Stimulated activated CD4-positive, alpha-beta T cell treated with anti-CD3 and anti-CD28 coated beads, Interleukin-1b, Interleukin-23, amount 100 ng/mL, for 48 hours (primary cell): ENCODE results near the gene ORAI1.
"Not testable (repeated sequence)": the region's sequence is repeated elsewhere in the genome, so short reads cannot be mapped to it uniquely, and the experiment has no call there.

Experiments used
- DNase-seq: peaks from one replicate; pipeline ENCODE4 v3.0.0-alpha.2; 2020

ORAI1 gene

DNA sequence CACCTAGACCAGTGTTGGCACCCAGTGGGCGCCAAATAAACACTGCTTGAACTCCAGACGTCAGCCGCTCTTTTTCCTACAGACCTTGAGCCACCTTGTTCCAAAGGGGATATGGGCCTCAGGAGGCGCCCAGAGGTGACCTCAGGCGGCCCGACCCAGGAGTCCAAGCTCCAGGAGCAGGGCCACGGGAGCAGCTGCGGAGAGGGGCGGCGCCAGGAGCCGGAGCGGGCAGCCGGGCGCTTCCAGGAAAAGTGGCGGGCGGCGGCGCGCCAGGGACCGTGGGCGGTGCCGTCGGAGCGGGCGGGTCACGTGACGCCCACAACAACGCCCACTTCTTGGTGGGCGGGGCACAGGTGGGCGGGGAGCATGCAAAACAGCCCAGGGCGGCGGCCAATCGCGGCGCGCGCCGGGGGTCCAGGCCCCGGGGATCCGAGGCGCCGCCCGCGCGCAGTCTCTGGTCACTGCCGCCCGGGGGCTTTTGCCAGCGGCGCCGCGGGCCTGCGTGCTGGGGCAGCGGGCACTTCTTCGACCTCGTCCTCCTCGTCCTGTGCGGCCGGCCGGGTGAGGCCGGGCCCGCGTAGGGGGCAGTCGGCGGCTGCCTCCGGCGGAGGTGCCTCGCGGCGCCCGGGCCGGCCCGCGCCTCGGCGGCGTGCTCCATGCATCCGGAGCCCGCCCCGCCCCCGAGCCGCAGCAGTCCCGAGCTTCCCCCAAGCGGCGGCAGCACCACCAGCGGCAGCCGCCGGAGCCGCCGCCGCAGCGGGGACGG lies at the start of gene ORAI1:
ORAI1 (plus strand) TSS at position 444 of the 766 bp plus-strand sequence.
- peak; percentile 94 for DNase-seq

DNA sequence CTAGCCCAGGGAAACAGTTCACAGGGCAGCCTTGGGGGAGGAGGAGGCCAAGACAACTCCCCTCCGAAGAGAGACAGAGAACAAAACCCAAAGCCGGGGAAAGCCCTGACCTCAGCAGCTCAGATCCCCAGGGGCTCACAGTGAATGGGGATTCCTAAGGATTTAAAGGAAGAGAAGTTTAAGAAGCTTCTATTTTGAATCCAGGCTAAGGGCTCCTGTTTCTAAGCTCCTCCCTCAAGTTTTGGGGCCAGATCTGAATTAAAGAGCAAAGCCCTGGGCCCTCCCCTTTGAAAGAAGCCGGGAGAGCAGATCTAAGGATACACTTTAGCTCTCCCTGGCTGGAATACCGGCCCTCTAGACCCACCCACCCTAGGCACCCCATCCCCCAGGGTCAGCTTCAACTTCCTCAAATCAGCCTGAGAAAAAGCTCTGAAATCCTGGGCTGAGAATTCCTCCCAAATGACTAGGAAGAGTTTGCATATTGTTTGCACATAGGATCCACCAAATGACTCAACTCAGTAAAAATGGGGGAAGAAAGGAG lies 49.4 kb upstream of the ORAI1 start:
- DNase-seq = no peak

DNA sequence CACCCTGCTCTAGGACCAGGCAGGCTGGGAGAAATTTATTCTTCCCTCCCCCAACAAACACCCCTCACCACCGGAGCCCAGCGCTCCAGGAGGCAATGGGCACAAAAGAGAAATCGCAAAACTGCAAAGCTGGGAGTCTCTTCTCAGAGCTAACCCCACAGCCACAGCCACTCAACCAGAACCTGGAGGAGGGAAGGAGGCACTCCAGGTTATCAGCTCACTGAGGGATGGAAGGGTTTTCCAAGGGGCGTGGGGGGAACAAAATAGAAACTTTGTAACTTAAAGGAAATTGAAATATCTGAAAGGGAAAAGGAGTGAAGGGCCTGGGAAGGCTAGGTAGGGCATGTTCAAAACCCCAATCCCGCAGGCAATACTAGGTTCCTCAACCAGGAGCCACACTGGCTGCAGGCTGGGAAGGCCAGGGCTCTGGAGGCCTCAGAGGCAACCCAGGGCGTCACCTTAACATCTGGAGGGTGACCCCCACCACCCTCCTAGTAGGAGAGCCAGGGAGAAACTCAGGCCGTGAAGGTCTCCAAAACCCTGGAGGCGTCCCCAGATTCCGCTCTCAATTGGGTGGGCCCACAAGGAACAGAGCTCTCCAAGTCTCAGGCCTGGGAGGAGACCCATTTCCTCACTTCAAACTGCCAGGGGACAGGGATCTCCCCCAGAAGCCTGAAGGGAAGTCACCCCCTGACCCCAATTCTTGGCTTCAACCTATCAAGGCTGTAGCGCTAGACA lies 48.7 kb upstream of the ORAI1 start:
- DNase-seq = no peak

DNA sequence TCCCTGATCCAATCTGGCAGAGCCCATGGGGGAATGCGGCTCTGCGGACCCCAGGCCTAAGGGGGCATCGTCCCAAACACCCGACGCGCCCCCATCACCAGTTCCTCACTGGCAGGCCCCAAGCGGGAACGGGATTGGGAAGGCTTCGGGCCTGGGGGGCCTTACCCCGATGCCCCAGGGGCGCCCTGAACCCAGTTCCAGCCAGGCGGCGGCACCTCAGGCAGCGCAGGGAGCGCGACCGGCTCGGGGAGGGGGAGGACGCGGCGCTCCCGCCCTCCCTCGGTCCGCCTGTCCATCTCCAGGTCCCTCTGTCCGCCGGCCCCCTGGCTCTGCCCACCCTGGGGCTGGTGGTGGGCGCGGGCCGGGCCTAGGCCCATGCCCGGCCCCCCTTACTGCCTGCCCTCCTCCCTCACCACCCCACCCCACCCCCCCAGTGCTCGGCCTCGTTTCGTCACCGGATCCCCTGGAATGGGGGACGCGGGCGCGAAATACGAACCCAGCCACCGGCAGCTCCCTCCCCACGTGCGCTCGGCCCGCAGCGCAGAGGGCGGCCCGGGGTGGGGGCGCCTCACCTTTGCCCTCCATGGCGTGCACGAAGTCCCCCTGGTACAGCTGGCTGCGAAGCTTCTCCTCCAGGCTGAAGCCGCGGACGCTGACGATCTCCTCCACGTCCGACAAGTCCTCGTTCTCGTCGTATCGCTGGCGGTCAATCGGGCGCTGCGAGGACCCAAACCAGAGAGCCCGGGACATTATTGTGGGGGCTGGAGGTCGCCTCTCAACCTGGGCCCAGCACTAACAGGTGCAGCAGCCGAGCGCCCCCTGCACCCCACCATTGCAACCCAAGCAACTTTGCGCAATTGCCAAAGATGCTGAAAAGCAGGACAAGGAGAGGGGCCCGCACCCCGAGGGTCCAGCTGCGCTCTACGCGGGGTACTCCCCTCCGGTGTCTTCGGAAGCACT lies 47.8 kb upstream of the ORAI1 start:
- no peak for DNase-seq

DNA sequence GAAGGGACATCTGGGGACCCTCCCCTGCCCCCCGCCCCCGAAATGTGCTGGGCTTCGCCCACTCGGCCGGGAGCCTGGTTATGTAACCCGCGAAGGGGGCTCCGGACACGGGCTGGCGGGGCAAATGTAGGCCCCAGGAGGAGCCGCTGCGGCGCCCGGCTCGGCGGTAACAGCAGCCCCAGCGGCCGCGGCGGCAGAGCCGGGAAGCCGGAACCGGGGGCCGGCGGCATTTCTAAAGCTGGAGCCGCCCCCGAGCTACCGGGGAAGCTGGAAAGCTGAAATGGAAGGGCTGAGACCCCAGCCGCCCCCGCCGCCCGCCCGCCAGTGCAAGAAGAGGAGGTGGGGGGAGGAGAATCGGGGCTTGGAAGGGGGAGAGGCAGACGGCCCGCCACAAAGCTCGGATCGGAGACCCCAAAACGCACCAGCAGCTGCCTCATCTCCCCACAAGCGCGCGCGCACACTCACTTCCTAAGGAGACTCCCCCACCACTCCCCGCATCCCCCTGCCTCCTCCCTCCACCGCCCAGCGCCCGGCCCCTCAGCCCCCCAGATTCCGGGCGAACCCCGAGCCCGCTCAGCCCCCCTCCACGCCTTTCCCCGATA lies 47.0 kb upstream of the ORAI1 start:
- no peak for DNase-seq

DNA sequence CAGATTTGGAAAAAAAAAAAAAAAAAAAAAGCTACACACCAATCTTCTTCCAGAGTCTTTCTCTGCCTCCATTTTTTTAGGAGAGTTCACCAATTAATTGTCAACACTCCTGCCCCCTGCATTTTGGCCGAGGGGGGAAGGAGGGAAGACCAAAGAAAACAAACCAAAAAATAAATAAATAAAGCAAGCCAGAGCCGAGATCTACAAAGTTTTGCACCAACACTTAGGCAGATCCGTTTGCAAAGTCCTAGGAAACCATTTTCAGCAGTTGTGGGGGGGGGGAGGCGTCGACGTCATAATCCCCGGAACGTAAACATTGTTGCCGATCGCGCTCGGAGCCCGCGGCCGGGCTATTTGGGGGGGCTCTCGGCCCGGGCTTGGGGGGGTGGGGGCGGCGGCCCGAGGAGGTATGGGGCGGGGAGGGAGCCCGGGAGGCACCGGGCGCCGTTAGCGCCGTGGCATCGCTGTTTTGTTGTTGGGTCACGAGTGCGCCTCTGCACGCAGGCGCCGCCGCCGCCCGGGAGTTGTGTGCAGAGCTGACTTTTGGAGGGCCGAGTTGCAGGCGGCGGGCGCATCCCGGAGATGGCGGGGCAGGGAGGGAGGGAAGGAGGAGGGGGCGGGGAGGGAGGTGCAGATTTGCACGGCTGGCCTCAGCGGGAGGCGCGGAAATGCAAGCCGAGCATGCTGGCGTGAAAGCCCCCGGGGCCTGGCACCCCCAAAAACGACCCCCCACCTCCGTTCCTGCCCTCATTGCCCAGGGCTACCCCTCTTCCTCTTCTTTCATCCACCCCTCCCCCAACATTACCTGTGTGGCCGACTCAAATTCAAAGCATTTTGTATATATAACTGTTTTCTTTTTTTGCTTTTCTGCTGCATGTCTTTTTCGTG lies 46.1 kb upstream of the ORAI1 start:
- peak; percentile 70 for DNase-seq

DNA sequence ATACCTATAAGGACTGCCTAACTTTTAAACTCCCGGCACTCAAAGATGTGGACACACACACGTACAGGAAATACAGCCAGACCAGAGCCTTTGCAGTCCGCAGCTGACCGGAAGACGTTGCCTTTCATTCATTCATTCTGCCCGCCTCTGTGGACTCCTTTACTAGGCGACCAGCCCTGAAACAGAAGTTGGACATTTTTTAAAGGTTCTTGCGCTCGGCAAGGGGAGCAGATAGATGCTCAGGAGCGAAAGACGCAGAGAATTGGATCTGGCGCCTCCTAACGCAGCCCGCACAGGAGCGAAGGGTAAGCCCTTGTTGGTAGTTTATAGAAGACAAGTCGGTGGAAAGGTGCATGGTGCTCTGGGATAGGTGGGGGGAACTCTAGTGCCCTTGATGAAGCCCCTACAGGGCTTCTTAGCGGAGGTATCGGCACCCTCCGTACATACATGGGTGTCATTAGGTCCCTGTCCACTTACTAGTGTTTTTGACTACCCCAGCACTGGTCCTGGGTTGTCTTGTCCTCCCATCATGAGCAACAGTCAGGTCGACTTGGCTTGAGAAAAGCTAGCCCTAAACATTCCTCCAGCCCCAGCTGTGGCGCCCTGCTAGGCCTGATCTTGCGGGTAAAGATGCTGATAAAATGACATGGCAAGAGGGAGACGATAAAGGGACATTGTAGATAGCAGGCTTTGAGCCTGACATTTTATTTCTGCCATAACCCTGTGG lies 45.2 kb upstream of the ORAI1 start, which contains the start of gene KDM2B:
KDM2B (minus strand) TSS at position 65 of the 727 bp plus-strand sequence. CDS start 112 bp downstream, outside the sequence.
- no peak for DNase-seq

DNA sequence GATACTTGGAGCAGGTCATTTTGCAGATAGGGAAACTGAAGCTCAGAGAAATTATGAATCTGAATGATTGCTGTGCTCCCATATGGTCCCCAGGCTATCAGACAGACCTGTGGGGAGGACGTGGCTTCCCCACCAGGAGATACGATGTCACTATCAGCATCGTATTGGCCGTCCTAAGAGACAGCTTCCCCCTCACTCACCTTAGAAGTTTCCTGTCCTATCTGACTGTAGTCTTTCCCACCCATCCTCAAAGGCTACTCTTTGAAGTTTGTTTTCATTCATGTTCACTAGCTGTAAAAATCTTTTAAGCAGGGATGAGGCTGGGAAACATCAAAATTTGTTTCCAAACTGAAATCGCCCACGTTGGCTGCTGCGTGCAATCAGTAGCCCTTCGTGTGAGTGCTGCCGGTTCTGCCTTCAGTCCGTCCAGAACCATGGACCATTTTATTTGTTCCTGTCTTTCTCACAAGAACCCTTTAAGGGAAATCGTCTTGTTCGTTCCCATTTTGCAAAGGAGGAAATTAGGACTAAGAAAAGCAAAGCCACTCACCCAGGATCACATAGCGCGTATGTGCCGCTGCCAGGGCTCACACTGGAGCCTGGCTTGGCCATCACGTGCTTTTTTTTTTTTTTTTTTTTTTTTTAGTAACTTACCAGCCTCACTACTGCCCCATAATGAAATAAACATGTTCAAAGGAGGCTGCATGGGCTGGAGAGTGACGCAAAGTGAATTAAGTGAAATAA lies 44.5 kb upstream of the ORAI1 start:
- DNase-seq = no peak

DNA sequence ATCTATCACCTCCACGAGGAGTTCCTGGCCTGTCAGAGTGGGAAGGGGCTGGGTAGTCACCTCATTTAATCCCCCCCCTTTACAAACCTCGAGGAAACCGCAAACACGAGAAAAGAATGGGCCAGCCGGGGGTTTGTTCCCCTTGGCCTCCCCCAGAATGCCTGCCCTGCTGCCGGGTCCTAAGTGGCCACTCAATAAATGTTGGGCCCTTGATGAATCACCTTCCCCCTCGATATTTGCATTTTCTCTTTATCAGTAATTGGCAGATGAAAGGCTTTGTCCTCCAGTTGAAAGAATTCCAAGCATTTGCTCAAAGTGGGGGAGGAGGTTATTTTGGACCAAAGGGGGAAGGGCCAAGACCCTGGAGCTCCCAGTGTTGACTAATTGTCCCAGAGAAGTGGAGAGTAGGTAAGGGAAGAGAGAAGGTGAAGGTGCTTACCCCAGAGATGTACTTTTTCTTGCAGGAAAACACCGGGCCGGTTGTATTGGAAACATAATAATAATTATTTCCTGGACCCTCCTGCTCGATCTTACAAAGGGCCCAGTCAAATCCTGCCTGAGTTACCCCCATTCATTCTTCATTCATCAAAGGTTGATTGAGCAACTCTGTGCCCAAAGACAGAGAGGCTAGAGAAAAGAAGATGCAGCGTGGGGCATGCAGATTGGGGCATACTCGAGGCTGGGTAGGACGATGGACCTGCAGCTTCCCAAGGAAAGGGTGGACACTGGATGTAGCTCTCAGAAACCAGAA lies 43.6 kb upstream of the ORAI1 start:
- no peak for DNase-seq

DNA sequence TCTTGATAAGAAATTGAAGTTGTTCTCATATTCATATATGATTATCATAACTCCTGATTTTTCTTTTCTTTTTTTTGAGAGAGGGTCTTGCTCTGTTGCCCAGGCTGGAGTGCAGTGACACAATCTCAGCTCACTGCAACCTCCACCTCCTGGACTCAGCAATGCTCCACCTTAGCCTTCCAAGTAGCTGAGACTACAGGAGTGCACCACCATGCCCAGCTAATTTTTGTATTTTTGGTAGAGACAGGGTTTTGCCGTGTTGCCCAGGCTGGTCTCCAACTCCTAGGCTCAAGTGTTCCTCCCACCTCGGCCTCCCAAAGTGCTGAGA lies 43.0 kb upstream of the ORAI1 start:
- not testable (repeated sequence) for DNase-seq

DNA sequence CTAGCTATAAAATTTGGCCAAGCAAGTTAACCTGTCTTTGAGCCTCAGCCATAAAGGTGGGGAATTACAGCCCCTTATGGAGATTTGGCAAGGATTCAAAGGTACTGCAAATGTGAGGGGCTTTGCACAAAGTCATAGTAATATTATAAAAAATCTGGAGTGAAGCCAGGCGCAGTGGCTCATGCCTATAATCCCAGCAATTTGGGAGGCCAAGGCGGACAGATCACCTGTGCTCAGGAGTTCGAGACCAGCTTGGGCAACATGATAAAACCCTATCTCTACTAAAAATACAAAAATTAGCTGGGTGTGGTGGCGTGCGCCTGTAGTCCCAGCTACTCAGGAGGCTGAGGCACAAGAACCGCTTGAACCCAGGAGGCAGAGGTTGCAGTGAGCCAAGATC lies 41.4 kb upstream of the ORAI1 start:
- not testable (repeated sequence) for DNase-seq

DNA sequence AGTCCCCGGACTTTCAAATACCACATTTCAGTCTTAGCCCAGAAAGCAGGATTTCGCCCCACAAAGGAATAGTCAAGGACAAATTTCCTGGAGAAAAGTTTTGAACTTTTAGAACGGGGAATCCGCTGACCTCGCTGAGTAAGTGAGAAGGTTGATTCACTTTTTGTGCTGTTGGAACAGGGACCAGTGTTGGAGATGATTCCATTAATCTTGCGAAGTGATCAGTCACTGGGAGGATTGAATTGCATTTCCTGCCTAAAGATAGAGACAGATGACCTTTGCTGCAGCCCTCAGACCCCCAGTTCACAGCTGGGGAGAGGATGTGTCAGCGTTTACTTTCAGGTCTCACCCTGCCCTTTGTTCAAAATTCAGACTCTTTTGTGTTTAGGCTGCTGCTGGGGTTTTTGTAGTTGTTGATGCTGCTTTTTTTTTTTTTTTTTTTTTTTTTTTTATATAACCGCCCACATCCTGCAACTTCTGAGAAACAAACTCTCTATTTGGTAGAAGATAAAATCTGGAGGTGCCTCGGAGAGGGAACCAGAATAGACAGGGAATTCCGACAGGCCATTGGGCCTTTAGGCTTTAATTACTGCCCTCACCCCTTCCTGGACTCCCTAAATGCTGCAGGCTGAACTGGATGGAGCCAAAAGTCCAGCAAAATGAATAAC lies 35.7 kb upstream of the ORAI1 start:
- peak; percentile 72 for DNase-seq

DNA sequence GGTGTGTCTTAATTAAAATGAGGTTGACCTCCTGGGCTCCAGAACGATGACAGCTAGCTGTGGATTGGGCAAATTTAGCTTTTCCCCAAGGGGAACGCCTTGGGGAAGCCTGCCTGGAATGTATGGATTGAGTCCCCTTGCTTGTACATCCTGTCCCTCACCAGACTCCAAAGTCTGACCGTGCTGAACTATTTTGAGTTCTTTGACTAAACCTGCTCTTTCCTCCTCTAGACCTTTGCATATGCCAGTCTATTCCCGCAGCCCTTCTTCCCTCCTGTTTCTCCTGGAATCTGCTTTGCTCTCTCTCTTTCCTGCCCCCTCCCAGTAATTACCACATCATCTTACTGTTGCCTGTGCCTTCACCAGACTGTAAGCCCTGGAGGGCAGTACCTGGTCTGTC lies 34.0 kb upstream of the ORAI1 start:
- no peak for DNase-seq

DNA sequence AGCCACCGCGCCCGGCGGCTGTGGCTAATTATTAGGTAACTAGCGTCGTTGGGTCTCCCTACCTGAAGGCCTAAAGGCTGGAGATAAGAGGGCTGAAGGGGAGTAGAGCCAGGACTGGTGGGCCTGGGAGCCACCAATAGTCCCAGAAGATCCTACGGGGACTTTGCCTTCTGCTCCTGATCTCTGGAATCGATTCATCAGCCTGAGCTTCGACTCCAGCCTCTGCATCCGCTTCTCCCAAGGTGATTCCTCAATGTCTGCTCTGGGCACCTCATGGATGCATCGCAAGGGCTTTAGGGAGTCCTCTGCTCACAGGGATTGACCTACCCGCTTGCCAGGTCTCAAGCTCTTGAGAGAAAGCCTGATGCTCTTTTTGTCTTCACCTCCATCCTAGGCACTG lies 30.8 kb upstream of the ORAI1 start:
- no peak for DNase-seq

DNA sequence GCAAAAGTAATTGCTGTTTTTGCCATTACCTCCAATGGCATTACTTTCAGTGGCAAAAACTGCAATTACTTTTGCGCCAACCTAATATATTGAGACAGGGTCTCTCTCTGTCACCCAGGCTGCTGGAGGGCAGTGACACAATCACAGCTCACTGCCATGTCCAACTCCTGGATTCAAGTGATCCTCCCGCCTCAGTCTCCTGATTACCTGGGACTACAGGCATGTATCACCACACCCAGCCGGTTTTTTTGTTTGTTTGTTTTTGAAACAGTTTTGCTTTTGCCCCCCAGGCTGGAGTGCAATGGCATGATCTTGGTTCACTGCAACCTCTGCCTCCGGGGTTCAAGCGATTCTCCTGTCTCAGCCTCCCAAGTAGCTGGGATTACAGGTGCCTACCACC lies 29.8 kb upstream of the ORAI1 start:
- no peak for DNase-seq

DNA sequence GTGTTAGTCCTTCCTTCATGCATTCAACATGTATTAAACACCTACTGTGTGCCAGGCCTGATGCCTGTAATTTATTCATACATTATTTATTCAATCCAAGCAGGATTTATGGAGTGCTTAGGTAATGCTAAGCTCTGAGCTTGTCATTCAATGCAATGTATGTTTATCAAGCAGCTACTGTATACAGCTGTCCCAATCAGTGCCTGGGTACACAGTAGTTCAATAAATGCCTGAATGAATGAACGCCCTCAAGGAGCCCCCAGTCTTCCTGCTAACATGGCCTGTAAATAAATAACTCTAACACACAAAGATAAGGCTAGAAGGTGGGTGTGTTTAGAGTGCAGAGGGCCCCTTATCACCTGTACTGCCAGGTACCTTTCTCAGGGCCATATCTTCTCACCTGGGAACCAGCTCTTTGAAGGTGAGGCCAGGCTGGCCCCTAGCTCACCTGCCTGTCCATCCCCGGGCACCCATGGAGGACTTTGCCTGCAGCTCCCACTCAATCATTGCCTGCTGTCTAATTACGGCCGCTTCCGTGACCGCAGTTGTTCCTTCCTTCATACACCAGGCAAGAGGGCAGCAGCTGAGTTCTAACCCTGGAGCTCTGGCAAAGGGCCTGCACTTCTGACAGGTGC lies 25.5 kb upstream of the ORAI1 start:
- DNase-seq = no peak

DNA sequence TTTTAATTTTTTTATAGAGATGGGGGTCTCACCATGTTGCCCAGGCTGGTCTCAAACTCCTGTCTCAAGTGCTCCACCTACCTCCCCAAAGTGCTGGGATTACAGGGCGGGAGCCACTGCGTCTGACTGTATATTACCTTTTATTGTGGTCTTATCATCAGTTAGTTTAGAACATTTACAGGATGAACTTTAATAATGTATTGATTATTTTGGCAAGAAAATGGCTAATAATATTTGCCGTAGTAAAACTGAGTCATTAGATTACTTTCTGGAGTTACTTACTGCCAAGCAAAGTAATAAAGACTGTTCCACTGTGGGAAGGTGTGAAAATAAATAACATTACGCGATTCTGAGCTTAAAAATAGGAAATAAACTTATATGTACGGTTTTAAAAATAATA lies 23.6 kb upstream of the ORAI1 start:
- DNase-seq = no peak

DNA sequence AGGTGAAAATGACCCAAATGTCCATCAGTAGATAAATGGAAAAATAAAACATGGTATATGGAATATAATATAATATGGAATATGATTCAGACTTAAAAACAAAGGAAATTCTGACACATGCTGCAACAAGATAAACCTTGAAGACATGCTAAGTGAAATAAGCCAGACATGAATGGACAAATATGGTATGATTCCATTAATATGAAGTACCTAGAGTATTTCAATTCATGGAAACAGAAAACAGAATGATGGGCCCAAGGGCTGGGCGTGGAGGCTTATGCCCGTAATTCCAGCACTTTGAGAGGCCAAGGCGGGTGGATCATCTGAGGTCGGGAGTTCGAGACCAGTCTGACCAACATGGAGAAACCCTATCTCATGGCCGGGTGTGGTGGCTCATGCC lies 22.7 kb upstream of the ORAI1 start:
- no peak for DNase-seq
